Upper lobe of left lung (tissue), 6 donors: ENCODE data around the gene RBM19. TPM values are rescaled to one million over a fixed set of nuclear protein-coding genes. Genes with fewer than 3 reads are reported as not detected.

ENCODE experiments used
- ATAC-seq, 2 donors: fragments of 200-7000 bp; cut with Tn5 transposase; one replicate each; pipeline ENCODE4 v1.9.1; 2022; ENCODE audit warnings: mild to moderate bottlenecking in 2 of 2, moderate library complexity in 2 of 2; ENCODE audit not compliant: low FRiP score in 2 of 2
- DNase-seq, 2 donors: peaks; one replicate each; pipeline ENCODE4 v3.0.0-alpha.2; 2019 to 2020
- H3K27ac ChIP-seq, 4 donors: fragments of 200-600 bp; sonication (generic); one replicate each; pipeline ENCODE4 v1.5.1; 2016 to 2019
- H3K27me3 ChIP-seq, 4 donors: fragments of 200-600 bp; sonication (generic); one replicate each; pipeline ENCODE4 v1.5.1; 2017 to 2019
- H3K36me3 ChIP-seq, 4 donors: fragments of 200-600 bp; sonication (generic); one replicate each; pipeline ENCODE4 v1.5.1; 2016 to 2019
- H3K4me1 ChIP-seq, 4 donors: fragments of 200-600 bp; sonication (generic); one replicate each; pipeline ENCODE4 v1.5.1; 2018 to 2019
- H3K4me3 ChIP-seq, 4 donors: fragments of 200-600 bp; sonication (generic); one replicate each; pipeline ENCODE4 v1.5.1; 2017 to 2019; ENCODE audit warnings: mild to moderate bottlenecking in 2 of 4, moderate library complexity in 1 of 4
- H3K9me3 ChIP-seq, 4 donors: fragments of 200-600 bp; sonication (generic); one replicate each; pipeline ENCODE4 v1.5.1; 2018 to 2019
- CTCF ChIP-seq, 6 experiments: fragments of 450-650 bp in 4 of 6; fragments of 200-600 bp in 2 of 6; sonication (generic) in 2 of 6; IDR thresholded peaks; one replicate each; pipeline ENCODE4 v1.5.1; 2016 to 2019; ENCODE audit warnings: antibody characterized with exemption in 6 of 6
- EP300 ChIP-seq, 4 donors: sonication (generic); formaldehyde crosslinking; IDR thresholded peaks; one replicate each; pipeline ENCODE4 v1.5.1; 2017; ENCODE audit warnings: antibody characterized with exemption in 4 of 4, control low read depth in 2 of 4
- POLR2A ChIP-seq, 4 donors: fragments of 450-650 bp; IDR thresholded peaks; one replicate each; pipeline ENCODE4 v1.5.1; 2016 to 2017; ENCODE audit warnings: antibody characterized with exemption in 4 of 4, mild to moderate bottlenecking in 2 of 4
- POLR2AphosphoS5 ChIP-seq, 2 donors: sonication (generic); formaldehyde crosslinking; IDR thresholded peaks; one replicate each; pipeline ENCODE4 v1.5.1; 2017; ENCODE audit warnings: antibody characterized with exemption in 2 of 2
- WGBS, 2 donors: methylation state at CpG; one replicate each; pipeline ENCODE4 v1.1.5; 2017 to 2018; 5-methylcytosine and 5-hydroxymethylcytosine counted together
- total RNA-seq, 6 donors: library from RNA; depleted of rRNA in 4 of 6; stranded (reverse); fragments of >200 nt in 4 of 6; gene quantifications; one replicate each; pipeline versions ENCODE4 v1.1.0 to v1.2.1, GENCODE V29; 2016 to 2021
- donor health status: DM: no; HTN: no; CAD: no; lungs with moderate emphysema.
- donor health status: DM: no; HTN: yes; CAD: no; lungs with severe emphysema.

The RBM19 gene
- total RNA-seq, 6 donors from 2014 or later = 25.5 to 131 (median 39.9) TPM

- no peak for TF ChIP-seq POLR2AphosphoS5 (IDR thresholded peaks at IDR 0.05)
- no peak for TF ChIP-seq EP300 (IDR thresholded peaks at IDR 0.05)
- TF ChIP-seq POLR2A (IDR thresholded peaks at IDR 0.05) = no peak
- no peak for TF ChIP-seq CTCF (IDR thresholded peaks at IDR 0.05)
- Histone ChIP-seq H3K4me1 (no peaks in the 10 kb centered on the region), H3K27ac (no peak overlapping the region), H3K27me3 (no peaks in the 10 kb centered on the region), H3K9me3 (no peaks in the 10 kb centered on the region), H3K4me3 (no peak overlapping the region), H3K36me3 (peaks cover 0 to 10% (median 7%) of the 10 kb centered on the region in 4 donors)
- no peak for DNase-seq
- 84 to 95% methylated on average over 5 of the region's 5 CpGs for WGBS, 2 donors
- no peak for ATAC-seq
Observed at GRCh38 chr12:113823816-113824215, 142.3 kb downstream of the RBM19 start.

- DNase-seq (no peak), ATAC-seq (no peak)
- Histone ChIP-seq H3K4me1 (no peaks in the 10 kb centered on the region), H3K27me3 (no peaks in the 10 kb centered on the region), H3K27ac (no peak overlapping the region), H3K4me3 (no peak overlapping the region), H3K36me3 (peaks cover 0 to 10% (median 7%) of the 10 kb centered on the region in 4 donors), H3K9me3 (no peaks in the 10 kb centered on the region)
- no peak for TF ChIP-seq EP300 (IDR thresholded peaks at IDR 0.05)
- no peak for TF ChIP-seq POLR2AphosphoS5 (IDR thresholded peaks at IDR 0.05)
- no peak for TF ChIP-seq CTCF (IDR thresholded peaks at IDR 0.05)
- no peak for TF ChIP-seq POLR2A (IDR thresholded peaks at IDR 0.05)
- WGBS, 2 donors = 64 to 74% methylated on average over 10 to 11 of the region's 16 CpGs
Observed at GRCh38 chr12:113823016-113823415, 143.1 kb downstream of the RBM19 start.

GRCh38 chr12:113820842-113821241, 145.3 kb downstream of the RBM19 start:
- H3K4me1 ChIP-seq = no peaks in the 10 kb centered on the region
- no peak overlapping the region for H3K4me3 ChIP-seq
- no peak overlapping the region for H3K27ac ChIP-seq
- H3K27me3 ChIP-seq = no peaks in the 10 kb centered on the region
- WGBS, 2 donors = 93 to 97% methylated on average over 6 to 8 of the region's 8 CpGs
- TF ChIP-seq POLR2A (IDR thresholded peaks at IDR 0.05) (no peak), CTCF (IDR thresholded peaks at IDR 0.05) (no peak), POLR2AphosphoS5 (IDR thresholded peaks at IDR 0.05) (no peak), EP300 (IDR thresholded peaks at IDR 0.05) (no peak)
- peaks cover 0 to 14% (median 9%) of the 10 kb centered on the region in 4 donors for H3K36me3 ChIP-seq
- no peak for ATAC-seq
- DNase-seq = no peak
- H3K9me3 ChIP-seq = no peaks in the 10 kb centered on the region

GRCh38 chr12:113820309-113820708, 145.8 kb downstream of the RBM19 start:
- no peak overlapping the region for H3K27ac ChIP-seq
- H3K9me3 ChIP-seq = no peaks in the 10 kb centered on the region
- peaks cover 0 to 14% (median 9%) of the 10 kb centered on the region in 4 donors for H3K36me3 ChIP-seq
- 90 to 91% methylated on average over 15 of the region's 15 CpGs for WGBS, 2 donors
- no peak for TF ChIP-seq POLR2A (IDR thresholded peaks at IDR 0.05)
- no peak for TF ChIP-seq EP300 (IDR thresholded peaks at IDR 0.05)
- TF ChIP-seq CTCF (IDR thresholded peaks at IDR 0.05) = no peak
- TF ChIP-seq POLR2AphosphoS5 (IDR thresholded peaks at IDR 0.05) = no peak
- DNase-seq = no peak
- no peak overlapping the region for H3K4me3 ChIP-seq
- no peak for ATAC-seq
- no peaks in the 10 kb centered on the region for H3K4me1 ChIP-seq
- no peaks in the 10 kb centered on the region for H3K27me3 ChIP-seq

GRCh38 chr12:113819495-113819894, 146.6 kb downstream of the RBM19 start:
- Histone ChIP-seq H3K4me3 (no peak overlapping the region), H3K4me1 (no peaks in the 10 kb centered on the region), H3K36me3 (peaks cover 0 to 14% (median 9%) of the 10 kb centered on the region in 4 donors), H3K27ac (no peak overlapping the region), H3K9me3 (no peaks in the 10 kb centered on the region), H3K27me3 (no peaks in the 10 kb centered on the region)
- WGBS, 2 donors = 87 to 91% methylated on average over 9 to 10 of the region's 10 CpGs
- ATAC-seq (no peak), DNase-seq (no peak)
- no peak for TF ChIP-seq POLR2AphosphoS5 (IDR thresholded peaks at IDR 0.05)
- no peak for TF ChIP-seq POLR2A (IDR thresholded peaks at IDR 0.05)
- TF ChIP-seq CTCF (IDR thresholded peaks at IDR 0.05) = no peak
- TF ChIP-seq EP300 (IDR thresholded peaks at IDR 0.05) = no peak
